SU-DHL-6 (cell line): ENCODE measurements around the gene POLE.

Source experiments
- H2AFZ ChIP-seq: fragments of 200-600 bp; sonication (generic); 2 replicates; pipeline ENCODE4 v1.6.1; 2014; ENCODE audit warnings: low read depth, mild to moderate bottlenecking, moderate library complexity, mixed read lengths, antibody characterized with exemption, low read length; ENCODE audit not compliant: severe bottlenecking
- H3F3A ChIP-seq: fragments of 200-600 bp; shearing (Covaris generic); 2 replicates; pipeline ENCODE4 v1.6.0; 2016; ENCODE audit warnings: antibody characterized with exemption, mild to moderate bottlenecking; ENCODE audit not compliant: insufficient read depth
- H3K27ac ChIP-seq: fragments of 200-600 bp; sonication (generic); 2 replicates; pipeline ENCODE4 v1.5.1; 2016; ENCODE audit warnings: low read depth, mild to moderate bottlenecking, low read length, moderate library complexity, mixed read lengths
- H3K27me3 ChIP-seq: fragments of 200-600 bp; sonication (generic), shearing (Covaris generic); 2 replicates; pipeline ENCODE4 v1.6.0; 2014; ENCODE audit warnings: mild to moderate bottlenecking, low read length
- H3K36me3 ChIP-seq: fragments of 200-600 bp; sonication (generic); 2 replicates; pipeline ENCODE4 v1.6.1; 2014; ENCODE audit warnings: mild to moderate bottlenecking, low read length, mixed read lengths
- H3K4me2 ChIP-seq: fragments of 300-600, 200-600 bp; shearing (Covaris generic), sonication (generic); 2 replicates; pipeline ENCODE4 v1.6.0; 2014; ENCODE audit warnings: low read length, low read depth, mild to moderate bottlenecking; ENCODE audit not compliant: poor library complexity, severe bottlenecking
- H3K4me3 ChIP-seq: fragments of 200-600 bp; sonication (generic); 2 replicates; pipeline ENCODE4 v1.5.1; 2014; ENCODE audit warnings: antibody characterized with exemption, low read length, mild to moderate bottlenecking, mixed read lengths; ENCODE audit not compliant: insufficient read depth, poor library complexity, severe bottlenecking
- H3K79me2 ChIP-seq: fragments of 200-600 bp; sonication (generic); 2 replicates; pipeline ENCODE4 v1.6.1; 2014; ENCODE audit warnings: mild to moderate bottlenecking, low read length, moderate library complexity; ENCODE audit not compliant: insufficient read depth
- H3K9ac ChIP-seq: fragments of 200-600 bp; sonication (generic); 2 replicates; pipeline ENCODE4 v1.7.0; 2014; ENCODE audit warnings: mild to moderate bottlenecking, low read length
- H3K9me2 ChIP-seq: fragments of 200-600 bp; sonication (generic); replicated peaks from 2 replicates; pipeline ENCODE4 v1.6.1; 2014; ENCODE audit warnings: low read length; ENCODE audit not compliant: insufficient read depth
- H3K9me3 ChIP-seq: fragments of 200-600 bp; sonication (generic); 2 replicates; pipeline ENCODE4 v1.6.1; 2014; ENCODE audit warnings: low read length, mixed read lengths; ENCODE audit not compliant: insufficient read depth
- H4K20me1 ChIP-seq: fragments of 200-600 bp; sonication (generic); 2 replicates; pipeline ENCODE4 v1.6.1; 2014; ENCODE audit warnings: low read depth, mild to moderate bottlenecking, antibody characterized with exemption, low read length, moderate library complexity, mixed read lengths
- EZH2phosphoT487 ChIP-seq: fragments of 200-600 bp; sonication (generic), shearing (Covaris generic); conservative IDR thresholded peaks from 2 replicates; pipeline ENCODE4 v1.6.1; 2018; ENCODE audit warnings: mild to moderate bottlenecking, antibody characterized with exemption, low read length, moderate library complexity, mixed read lengths
- TF ChIP-seq, protein P1 (sequence below): fragments of 200-600 bp; sonication (generic); IDR thresholded peaks from one replicate; pipeline ENCODE4 v1.5.1; 2017; ENCODE audit warnings: antibody characterized with exemption, mild to moderate bottlenecking, low read length, moderate library complexity; ENCODE audit not compliant: insufficient read depth, poor library complexity, severe bottlenecking

Gene POLE

GRCh38 chr12:132585177-132585576, 102.0 kb downstream of the POLE start:
- Histone ChIP-seq H4K20me1 (no peaks in the 10 kb centered on the region), H3K79me2 (no peaks in the 10 kb centered on the region), H3K9me3 (no peaks in the 10 kb centered on the region), H3K9me2 (no peaks in the 10 kb centered on the region), H3F3A (no peaks in the 10 kb centered on the region; the same call in 1 of the 2 replicates), H3K36me3 (no peaks in the 10 kb centered on the region), H3K4me3 (no peak overlapping the region), H3K27ac (no peak overlapping the region), H2AFZ (no peak overlapping the region), H3K9ac (no peak overlapping the region), H3K4me2 (no peak overlapping the region), H3K27me3 (no peaks in the 10 kb centered on the region)
- TF ChIP-seq, protein P1, sequence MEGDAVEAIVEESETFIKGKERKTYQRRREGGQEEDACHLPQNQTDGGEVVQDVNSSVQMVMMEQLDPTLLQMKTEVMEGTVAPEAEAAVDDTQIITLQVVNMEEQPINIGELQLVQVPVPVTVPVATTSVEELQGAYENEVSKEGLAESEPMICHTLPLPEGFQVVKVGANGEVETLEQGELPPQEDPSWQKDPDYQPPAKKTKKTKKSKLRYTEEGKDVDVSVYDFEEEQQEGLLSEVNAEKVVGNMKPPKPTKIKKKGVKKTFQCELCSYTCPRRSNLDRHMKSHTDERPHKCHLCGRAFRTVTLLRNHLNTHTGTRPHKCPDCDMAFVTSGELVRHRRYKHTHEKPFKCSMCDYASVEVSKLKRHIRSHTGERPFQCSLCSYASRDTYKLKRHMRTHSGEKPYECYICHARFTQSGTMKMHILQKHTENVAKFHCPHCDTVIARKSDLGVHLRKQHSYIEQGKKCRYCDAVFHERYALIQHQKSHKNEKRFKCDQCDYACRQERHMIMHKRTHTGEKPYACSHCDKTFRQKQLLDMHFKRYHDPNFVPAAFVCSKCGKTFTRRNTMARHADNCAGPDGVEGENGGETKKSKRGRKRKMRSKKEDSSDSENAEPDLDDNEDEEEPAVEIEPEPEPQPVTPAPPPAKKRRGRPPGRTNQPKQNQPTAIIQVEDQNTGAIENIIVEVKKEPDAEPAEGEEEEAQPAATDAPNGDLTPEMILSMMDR, result no peak

GRCh38 chr12:132584429-132584828, 102.7 kb downstream of the POLE start:
- H3K79me2 ChIP-seq, result no peaks in the 10 kb centered on the region
- no peaks in the 10 kb centered on the region for H3K27me3 ChIP-seq
- no peak overlapping the region for H2AFZ ChIP-seq
- no peaks in the 10 kb centered on the region; the same call in 1 of the 2 replicates for H3F3A ChIP-seq
- H3K9ac ChIP-seq, result no peak overlapping the region
- no peaks in the 10 kb centered on the region for H3K36me3 ChIP-seq
- TF ChIP-seq, protein P1, result no peak
- TF ChIP-seq EZH2phosphoT487, result no peak
- no peak overlapping the region for H3K27ac ChIP-seq
- H3K4me3 ChIP-seq, result no peak overlapping the region
- no peaks in the 10 kb centered on the region for H3K9me2 ChIP-seq
- no peaks in the 10 kb centered on the region for H4K20me1 ChIP-seq
- H3K9me3 ChIP-seq, result no peaks in the 10 kb centered on the region
- no peak overlapping the region for H3K4me2 ChIP-seq

DNA sequence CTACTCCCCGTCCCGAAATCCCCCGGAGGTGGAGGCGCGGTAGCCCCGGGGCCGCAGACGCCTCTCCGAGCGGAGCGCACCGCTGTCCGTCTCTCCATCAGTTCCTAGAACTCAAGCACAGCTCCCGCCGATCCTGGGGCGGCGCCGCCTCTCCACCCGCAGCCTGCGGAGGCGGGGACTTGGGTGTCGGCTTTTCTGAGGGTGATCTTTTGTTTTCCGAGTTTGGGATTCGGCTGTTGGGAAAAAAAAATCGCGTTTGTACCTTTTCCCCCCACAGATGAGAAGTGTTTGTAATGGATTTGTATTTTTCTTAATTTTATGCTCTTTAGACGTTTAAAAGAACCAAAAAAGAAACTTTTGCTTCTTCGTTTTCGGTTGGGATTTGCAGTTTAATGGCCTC, 103.4 kb downstream of the POLE start:
- no peaks in the 10 kb centered on the region for H3K9me2 ChIP-seq
- H3F3A ChIP-seq, result no peaks in the 10 kb centered on the region; the same call in 1 of the 2 replicates
- no peaks in the 10 kb centered on the region for H3K27me3 ChIP-seq
- H4K20me1 ChIP-seq, result no peaks in the 10 kb centered on the region
- no peak for TF ChIP-seq EZH2phosphoT487
- TF ChIP-seq, protein P1, result no peak
- no peaks in the 10 kb centered on the region for H3K79me2 ChIP-seq
- no peak overlapping the region for H3K27ac ChIP-seq
- H3K9ac ChIP-seq, result no peak overlapping the region
- no peaks in the 10 kb centered on the region for H3K9me3 ChIP-seq
- H3K36me3 ChIP-seq, result no peaks in the 10 kb centered on the region
- H3K4me2 ChIP-seq, result no peak overlapping the region
- H3K4me3 ChIP-seq, result no peak overlapping the region
- no peak overlapping the region for H2AFZ ChIP-seq

DNA sequence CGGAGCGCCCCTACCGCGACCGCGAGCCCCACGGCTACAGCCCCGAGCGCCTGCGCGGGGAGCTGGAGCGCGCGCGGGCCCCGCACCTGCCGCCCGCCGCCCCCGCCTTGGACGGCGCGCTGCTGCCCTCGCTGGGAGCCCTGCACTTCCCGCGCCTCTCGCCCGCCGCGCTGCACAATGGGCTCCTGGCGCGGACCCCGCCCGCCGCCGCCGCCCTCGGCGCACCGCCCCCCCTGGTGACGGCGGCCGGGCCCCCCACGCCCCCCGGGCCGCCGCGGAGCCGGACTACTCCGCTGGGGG, 103.8 kb downstream of the POLE start:
- no peak overlapping the region for H3K9ac ChIP-seq
- no peak overlapping the region for H3K4me3 ChIP-seq
- no peak overlapping the region for H3K4me2 ChIP-seq
- H3K79me2 ChIP-seq, result no peaks in the 10 kb centered on the region
- H3K9me3 ChIP-seq, result no peaks in the 10 kb centered on the region
- no peaks in the 10 kb centered on the region for H3K36me3 ChIP-seq
- no peak overlapping the region for H2AFZ ChIP-seq
- no peaks in the 10 kb centered on the region for H3K9me2 ChIP-seq
- TF ChIP-seq, protein P1, result no peak
- TF ChIP-seq EZH2phosphoT487, result no peak
- no peaks in the 10 kb centered on the region for H3K27me3 ChIP-seq
- no peaks in the 10 kb centered on the region; the same call in 1 of the 2 replicates for H3F3A ChIP-seq
- H4K20me1 ChIP-seq, result no peaks in the 10 kb centered on the region
- no peak overlapping the region for H3K27ac ChIP-seq
